ENCODE data around the gene PTER. TPM values are rescaled to one million over a fixed set of nuclear protein-coding genes. Genes with fewer than 3 reads are reported as not detected.

The PTER gene
- polyA plus RNA-seq, 1 donor, result 11.5 TPM

DNA sequence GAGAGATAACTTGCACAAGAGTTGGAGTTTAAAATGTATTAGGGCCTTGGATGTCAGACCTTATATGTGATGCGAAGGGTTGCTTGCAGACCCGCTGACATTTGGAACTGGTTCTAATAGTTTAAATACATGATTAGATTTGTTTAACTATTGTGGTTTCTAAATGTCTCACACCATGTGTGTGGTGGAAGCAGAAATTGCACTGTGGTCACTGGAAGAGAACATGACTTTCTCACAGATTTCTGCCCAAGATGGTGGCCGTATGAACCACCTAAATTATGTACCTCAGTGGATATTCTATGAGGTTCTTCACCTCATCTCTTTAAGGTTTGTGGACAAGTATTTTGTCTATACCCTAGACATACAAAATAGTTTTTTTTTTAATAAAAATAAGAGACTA, 93.0 kb downstream of the PTER start:
- H3K27ac ChIP-seq (ENCODE audit: low read length), result no peak overlapping the region
- DNase-seq, result no peak
- WGBS (ENCODE audit: insufficient coverage, low lambda C conversion rate), result 67% methylated on average over 3 of the region's 3 CpGs
- no peaks in the 10 kb centered on the region for H3K36me3 ChIP-seq (ENCODE audit: control insufficient read depth, insufficient read depth, low read length)
- H3K9me3 ChIP-seq (ENCODE audit: control insufficient read depth, low read depth, low read length), result no peaks in the 10 kb centered on the region
- H3K4me3 ChIP-seq (ENCODE audit: low read length), result no peak overlapping the region
- no peaks in the 10 kb centered on the region for H3K4me1 ChIP-seq (ENCODE audit: control insufficient read depth, insufficient read depth, low read length)
- peaks cover 13% of the 10 kb centered on the region for H3K27me3 ChIP-seq (ENCODE audit: control insufficient read depth, insufficient read depth, low read length)

GRCh38 chr10:16536155-16536554, 99.3 kb downstream of the PTER start:
- Histone ChIP-seq H3K4me1 (ENCODE audit: control insufficient read depth, insufficient read depth, low read length) (no peaks in the 10 kb centered on the region), H3K27me3 (ENCODE audit: control insufficient read depth, insufficient read depth, low read length) (no peaks in the 10 kb centered on the region), H3K27ac (ENCODE audit: low read length) (no peak overlapping the region), H3K9me3 (ENCODE audit: control insufficient read depth, low read depth, low read length) (no peaks in the 10 kb centered on the region), H3K4me3 (ENCODE audit: low read length) (no peak overlapping the region), H3K36me3 (ENCODE audit: control insufficient read depth, insufficient read depth, low read length) (no peaks in the 10 kb centered on the region)
- no peak for DNase-seq
- 100% methylated on average over 1 of the region's 5 CpGs for WGBS (ENCODE audit: insufficient coverage, low lambda C conversion rate)

- Histone ChIP-seq H3K4me3 (ENCODE audit: low read length) (no peak overlapping the region), H3K4me1 (ENCODE audit: control insufficient read depth, insufficient read depth, low read length) (no peaks in the 10 kb centered on the region), H3K27ac (ENCODE audit: low read length) (no peak overlapping the region), H3K9me3 (ENCODE audit: control insufficient read depth, low read depth, low read length) (no peaks in the 10 kb centered on the region), H3K27me3 (ENCODE audit: control insufficient read depth, insufficient read depth, low read length) (no peaks in the 10 kb centered on the region), H3K36me3 (ENCODE audit: control insufficient read depth, insufficient read depth, low read length) (no peaks in the 10 kb centered on the region)
- no peak for DNase-seq
- WGBS (ENCODE audit: insufficient coverage, low lambda C conversion rate), result 100% methylated on average over 1 of the region's 3 CpGs
These were observed 107.3 kb downstream of the PTER start for GRCh38 chr10:16544099-16544498.

- no peak overlapping the region for H3K4me3 ChIP-seq (ENCODE audit: low read length)
- H3K9me3 ChIP-seq (ENCODE audit: control insufficient read depth, low read depth, low read length), result no peaks in the 10 kb centered on the region
- H3K36me3 ChIP-seq (ENCODE audit: control insufficient read depth, insufficient read depth, low read length), result no peaks in the 10 kb centered on the region
- H3K27ac ChIP-seq (ENCODE audit: low read length), result no peak overlapping the region
- DNase-seq, result no peak
- no peaks in the 10 kb centered on the region for H3K4me1 ChIP-seq (ENCODE audit: control insufficient read depth, insufficient read depth, low read length)
- WGBS (ENCODE audit: insufficient coverage, low lambda C conversion rate), result 80% methylated on average over 1 of the region's 4 CpGs
- no peaks in the 10 kb centered on the region for H3K27me3 ChIP-seq (ENCODE audit: control insufficient read depth, insufficient read depth, low read length)
These were observed 107.8 kb downstream of the PTER start for GRCh38 chr10:16544591-16544990.

GRCh38 chr10:16545116-16545736, 108.4 kb downstream of the PTER start:
- Histone ChIP-seq H3K4me1 (ENCODE audit: control insufficient read depth, insufficient read depth, low read length) (no peaks in the 10 kb centered on the region), H3K4me3 (ENCODE audit: low read length) (no peak overlapping the region), H3K36me3 (ENCODE audit: control insufficient read depth, insufficient read depth, low read length) (no peaks in the 10 kb centered on the region), H3K27me3 (ENCODE audit: control insufficient read depth, insufficient read depth, low read length) (no peaks in the 10 kb centered on the region), H3K9me3 (ENCODE audit: control insufficient read depth, low read depth, low read length) (no peaks in the 10 kb centered on the region), H3K27ac (ENCODE audit: low read length) (no peak overlapping the region)
- WGBS (ENCODE audit: insufficient coverage, low lambda C conversion rate), result no CpG with 5 or more reads among the region's 7 CpGs
- peak in 1 of 2 donors; percentile 8 for DNase-seq

DNA sequence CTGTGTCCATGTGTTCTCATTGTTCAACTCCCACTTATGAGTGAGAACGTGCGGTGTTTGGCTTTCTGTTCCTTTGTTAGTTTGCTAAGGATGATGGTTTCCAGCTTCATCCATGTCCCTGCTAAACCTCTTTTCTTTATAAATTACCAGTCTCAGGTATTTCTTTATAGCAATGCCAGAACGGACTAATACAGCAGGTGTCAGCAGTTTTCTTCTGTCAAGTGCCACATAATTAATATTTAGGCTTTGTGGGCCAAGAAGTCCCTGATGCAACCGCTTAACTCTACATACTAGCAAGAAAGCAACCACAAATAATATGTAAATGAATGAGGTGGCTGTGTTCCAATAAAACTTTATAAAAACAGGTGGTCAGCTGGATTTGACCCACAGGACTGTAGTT, 111.2 kb downstream of the PTER start:
- Histone ChIP-seq H3K4me1 (ENCODE audit: control insufficient read depth, insufficient read depth, low read length) (no peaks in the 10 kb centered on the region), H3K36me3 (ENCODE audit: control insufficient read depth, insufficient read depth, low read length) (no peaks in the 10 kb centered on the region), H3K4me3 (ENCODE audit: low read length) (no peak overlapping the region), H3K9me3 (ENCODE audit: control insufficient read depth, low read depth, low read length) (no peaks in the 10 kb centered on the region), H3K27ac (ENCODE audit: low read length) (no peak overlapping the region), H3K27me3 (ENCODE audit: control insufficient read depth, insufficient read depth, low read length) (no peaks in the 10 kb centered on the region)
- DNase-seq, result no peak
- no CpG with 5 or more reads among the region's 4 CpGs for WGBS (ENCODE audit: insufficient coverage, low lambda C conversion rate)

DNA sequence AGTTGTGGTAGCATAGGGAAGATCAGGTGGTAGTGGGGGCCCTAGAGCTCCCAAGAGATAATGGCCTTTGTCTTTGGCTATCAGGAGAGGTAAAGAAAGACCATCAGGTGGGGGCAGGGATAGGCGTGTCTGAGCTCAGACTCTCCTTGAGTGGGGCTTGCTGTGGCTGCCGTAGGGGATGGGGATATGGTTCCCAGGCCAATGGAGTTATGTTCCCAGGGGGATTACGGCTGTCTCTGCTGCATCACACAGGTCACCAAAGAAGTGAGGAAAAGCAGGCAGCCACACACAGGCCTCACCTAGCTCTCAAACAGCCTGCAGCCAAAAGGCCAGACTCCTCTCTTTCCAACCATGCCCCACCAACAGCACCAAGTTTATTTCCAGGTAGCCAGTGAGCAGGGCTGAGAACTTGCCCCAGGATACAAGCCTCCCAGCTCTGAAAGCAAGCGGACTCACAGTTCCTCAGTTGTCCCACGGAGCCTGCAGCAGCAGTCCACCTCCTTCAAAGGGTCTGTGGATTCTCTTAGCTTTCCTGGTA, 122.5 kb downstream of the PTER start:
- Histone ChIP-seq H3K27ac (ENCODE audit: low read length) (no peak overlapping the region), H3K4me1 (ENCODE audit: control insufficient read depth, insufficient read depth, low read length) (no peaks in the 10 kb centered on the region), H3K4me3 (ENCODE audit: low read length) (no peak overlapping the region), H3K36me3 (ENCODE audit: control insufficient read depth, insufficient read depth, low read length) (no peaks in the 10 kb centered on the region), H3K27me3 (ENCODE audit: control insufficient read depth, insufficient read depth, low read length) (no peaks in the 10 kb centered on the region), H3K9me3 (ENCODE audit: control insufficient read depth, low read depth, low read length) (no peaks in the 10 kb centered on the region)
- DNase-seq, result no peak
- WGBS (ENCODE audit: insufficient coverage, low lambda C conversion rate), result no CpG with 5 or more reads among the region's 5 CpGs

GRCh38 chr10:16562891-16563290, 126.1 kb downstream of the PTER start:
- Histone ChIP-seq H3K4me1 (ENCODE audit: control insufficient read depth, insufficient read depth, low read length) (no peaks in the 10 kb centered on the region), H3K9me3 (ENCODE audit: control insufficient read depth, low read depth, low read length) (no peaks in the 10 kb centered on the region), H3K36me3 (ENCODE audit: control insufficient read depth, insufficient read depth, low read length) (no peaks in the 10 kb centered on the region), H3K27ac (ENCODE audit: low read length) (no peak overlapping the region), H3K4me3 (ENCODE audit: low read length) (no peak overlapping the region), H3K27me3 (ENCODE audit: control insufficient read depth, insufficient read depth, low read length) (no peaks in the 10 kb centered on the region)
- no peak for DNase-seq
- 100% methylated on average over 3 of the region's 6 CpGs for WGBS (ENCODE audit: insufficient coverage, low lambda C conversion rate)

Other genes starting within 250 kb of the PTER start
- 0.73 TPM for gene C1QL3, start 84.9 kb downstream of the PTER start, polyA plus RNA-seq

All from large intestine (tissue), 3 donors.